Measurements from ENCODE around the gene LIPG.

Gene LIPG

DNA sequence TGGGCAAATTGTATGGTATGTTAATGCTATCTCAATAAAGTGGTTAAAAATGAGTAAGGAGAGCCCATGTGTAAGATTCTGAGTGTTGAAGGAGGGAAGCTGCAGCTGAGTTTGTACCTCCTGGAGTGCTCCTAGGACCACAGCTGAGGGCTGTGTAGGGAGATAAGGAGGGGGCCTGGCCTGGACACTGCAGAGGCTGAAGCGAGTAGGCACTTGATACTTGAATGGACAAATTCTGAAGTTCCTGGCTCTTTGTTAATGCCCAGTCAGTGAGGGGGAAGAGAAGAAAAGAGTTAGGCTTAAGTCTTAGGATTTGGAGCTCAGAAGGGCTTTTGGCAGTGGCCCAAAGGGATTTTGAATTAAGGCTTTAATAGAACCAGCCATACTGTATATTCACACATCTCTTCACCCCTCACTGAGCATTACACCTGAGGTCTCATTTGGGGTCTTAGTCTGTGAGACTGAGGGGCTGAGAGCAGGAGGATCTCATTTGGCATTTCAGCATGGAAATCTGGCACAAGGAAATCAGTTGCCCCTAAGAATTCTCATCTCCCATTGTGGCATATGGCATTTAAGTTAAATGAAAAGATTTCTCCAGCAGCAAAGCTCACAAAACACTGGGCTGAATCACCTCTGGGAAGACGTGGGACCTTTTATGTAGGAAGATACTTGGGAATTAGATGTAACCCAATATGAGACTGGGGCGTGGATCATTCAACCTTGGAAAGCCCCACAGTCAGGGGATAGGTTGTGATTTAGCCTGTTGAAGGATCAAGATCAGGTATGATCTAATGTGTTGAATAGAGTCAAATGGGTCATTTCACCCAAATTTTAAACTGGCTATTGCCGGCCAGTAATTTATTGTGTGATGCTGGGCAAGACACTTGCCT is 46.8 kb downstream of the LIPG start:
- TF ChIP-seq, protein P1, sequence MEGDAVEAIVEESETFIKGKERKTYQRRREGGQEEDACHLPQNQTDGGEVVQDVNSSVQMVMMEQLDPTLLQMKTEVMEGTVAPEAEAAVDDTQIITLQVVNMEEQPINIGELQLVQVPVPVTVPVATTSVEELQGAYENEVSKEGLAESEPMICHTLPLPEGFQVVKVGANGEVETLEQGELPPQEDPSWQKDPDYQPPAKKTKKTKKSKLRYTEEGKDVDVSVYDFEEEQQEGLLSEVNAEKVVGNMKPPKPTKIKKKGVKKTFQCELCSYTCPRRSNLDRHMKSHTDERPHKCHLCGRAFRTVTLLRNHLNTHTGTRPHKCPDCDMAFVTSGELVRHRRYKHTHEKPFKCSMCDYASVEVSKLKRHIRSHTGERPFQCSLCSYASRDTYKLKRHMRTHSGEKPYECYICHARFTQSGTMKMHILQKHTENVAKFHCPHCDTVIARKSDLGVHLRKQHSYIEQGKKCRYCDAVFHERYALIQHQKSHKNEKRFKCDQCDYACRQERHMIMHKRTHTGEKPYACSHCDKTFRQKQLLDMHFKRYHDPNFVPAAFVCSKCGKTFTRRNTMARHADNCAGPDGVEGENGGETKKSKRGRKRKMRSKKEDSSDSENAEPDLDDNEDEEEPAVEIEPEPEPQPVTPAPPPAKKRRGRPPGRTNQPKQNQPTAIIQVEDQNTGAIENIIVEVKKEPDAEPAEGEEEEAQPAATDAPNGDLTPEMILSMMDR (IDR thresholded peaks at IDR 0.05; ENCODE audit: insufficient read depth, missing control alignments), result no peak
- no peak for DNase-seq (ENCODE audit: insufficient read length, low spot score)
- no peak for FAIRE-seq

GRCh38 chr18:49609256-49610021 is 47.6 kb downstream of the LIPG start:
- FAIRE-seq (no peak), DNase-seq (ENCODE audit: insufficient read length, low spot score) (no peak)
- TF ChIP-seq, protein P1 (IDR thresholded peaks at IDR 0.05; ENCODE audit: insufficient read depth, missing control alignments), result no peak

- no peak for FAIRE-seq
- TF ChIP-seq, protein P1 (IDR thresholded peaks at IDR 0.05; ENCODE audit: insufficient read depth, missing control alignments), result no peak
- no peak for DNase-seq (ENCODE audit: insufficient read length, low spot score)
Observed at GRCh38 chr18:49610022-49610445, 48.2 kb downstream of the LIPG start.

GRCh38 chr18:49611316-49611715 is 49.5 kb downstream of the LIPG start:
- TF ChIP-seq, protein P1 (IDR thresholded peaks at IDR 0.05; ENCODE audit: insufficient read depth, missing control alignments), result no peak
- FAIRE-seq (no peak), DNase-seq (ENCODE audit: insufficient read length, low spot score) (no peak)

GRCh38 chr18:49612515-49613033 is 50.7 kb downstream of the LIPG start:
- DNase-seq (ENCODE audit: insufficient read length, low spot score) (no peak), FAIRE-seq (no peak)
- TF ChIP-seq, protein P1 (IDR thresholded peaks at IDR 0.05; ENCODE audit: insufficient read depth, missing control alignments), result no peak

DNA sequence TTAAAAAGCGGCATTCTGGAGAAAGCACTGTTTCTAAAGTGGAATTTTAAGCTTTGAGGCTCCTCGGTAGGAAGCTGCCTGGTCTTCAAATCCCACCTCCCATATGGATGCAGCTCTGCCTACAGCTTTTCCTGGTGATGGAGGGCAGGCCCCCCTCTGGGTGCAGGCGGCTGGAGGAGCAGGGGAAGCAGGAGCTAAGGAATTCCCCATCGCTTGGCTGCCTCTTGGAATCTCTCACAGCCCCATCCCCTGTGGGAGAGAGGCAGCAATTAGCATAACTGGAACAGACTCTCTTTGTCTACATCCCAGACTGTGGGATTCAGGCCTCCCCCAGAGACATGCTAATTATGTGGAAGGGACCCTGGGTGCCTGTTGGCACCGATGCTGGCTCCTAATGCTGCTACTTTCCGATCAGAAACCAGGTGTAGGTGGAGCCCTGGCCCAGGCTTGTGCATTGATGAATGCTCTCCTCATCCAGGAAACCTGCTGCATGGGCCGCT is 51.3 kb downstream of the LIPG start:
- DNase-seq (ENCODE audit: insufficient read length, low spot score) (no peak), FAIRE-seq (no peak)
- TF ChIP-seq, protein P1 (IDR thresholded peaks at IDR 0.05; ENCODE audit: insufficient read depth, missing control alignments), result no peak
